Hepatocyte (in vitro differentiated cells): ENCODE results near the gene LRRC31. TPM values are rescaled to one million over a fixed set of nuclear protein-coding genes. Genes with fewer than 3 reads are reported as not detected.

Source experiments
- DNase-seq: peaks from one replicate; pipeline ENCODE4 v3.0.0-alpha.2; 2016; ENCODE audit warnings: low spot score
- H2AFZ ChIP-seq: fragments of 200-600 bp; sonication (generic); 2 replicates; pipeline ENCODE4 v1.6.0; 2016; ENCODE audit warnings: antibody characterized with exemption, mild to moderate bottlenecking
- H3K27ac ChIP-seq: fragments of 200-600 bp; sonication (generic); 2 replicates; pipeline ENCODE4 v1.5.1; 2016; ENCODE audit warnings: mild to moderate bottlenecking
- H3K27me3 ChIP-seq: fragments of 200-600 bp; sonication (generic); 2 replicates; pipeline ENCODE4 v1.6.1; 2016
- H3K36me3 ChIP-seq: fragments of 200-600 bp; sonication (generic); replicated peaks from 2 replicates; pipeline ENCODE4 v1.5.1; 2016; ENCODE audit warnings: low read depth; ENCODE audit not compliant: insufficient read depth
- H3K4me1 ChIP-seq: fragments of 200-600 bp; sonication (generic); 2 replicates; pipeline ENCODE4 v1.5.1; 2016; ENCODE audit warnings: mild to moderate bottlenecking, moderate library complexity; ENCODE audit not compliant: insufficient read depth
- H3K4me2 ChIP-seq: fragments of 200-600 bp; sonication (generic); 2 replicates; pipeline ENCODE4 v1.6.0; 2016
- H3K4me3 ChIP-seq: fragments of 200-600 bp; sonication (generic); 2 replicates; pipeline ENCODE4 v1.5.1; 2016; ENCODE audit warnings: mild to moderate bottlenecking
- H3K79me2 ChIP-seq: fragments of 200-600 bp; sonication (generic); 2 replicates; pipeline ENCODE4 v1.6.0; 2017; ENCODE audit warnings: mild to moderate bottlenecking
- H3K9me2 ChIP-seq: fragments of 200-600 bp; sonication (generic); replicated peaks from 2 replicates; pipeline ENCODE4 v1.6.0; 2017; ENCODE audit warnings: mild to moderate bottlenecking; ENCODE audit not compliant: insufficient read depth
- H3K9me3 ChIP-seq: fragments of 200-600 bp; sonication (generic); 2 replicates; pipeline ENCODE4 v1.5.1; 2016; ENCODE audit warnings: low read depth, mild to moderate bottlenecking
- H4K20me1 ChIP-seq: fragments of 200-600 bp; sonication (generic); 2 replicates; pipeline ENCODE4 v1.6.0; 2016; ENCODE audit warnings: mild to moderate bottlenecking; ENCODE audit not compliant: insufficient read depth, poor library complexity, severe bottlenecking
- EZH2 ChIP-seq: fragments of 200-600 bp; sonication (generic); IDR thresholded peaks from 2 replicates; pipeline ENCODE4 v1.6.1; 2016; ENCODE audit warnings: antibody characterized with exemption, mild to moderate bottlenecking, borderline replicate concordance
- EZH2phosphoT487 ChIP-seq: fragments of 200-600 bp; sonication (generic); IDR thresholded peaks from one replicate; pipeline ENCODE4 v1.6.1; 2018; ENCODE audit warnings: antibody characterized with exemption, mild to moderate bottlenecking, low read depth, moderate library complexity; ENCODE audit not compliant: unreplicated experiment, severe bottlenecking
- WGBS: methylation state at CpG from one replicate; pipeline ENCODE4 v1.1.6; 2016; ENCODE audit warnings: low lambda C conversion rate; ENCODE audit errors: missing lambda C conversion rate; 5-methylcytosine and 5-hydroxymethylcytosine counted together
- polyA plus RNA-seq: library from polyadenylated mRNA; unstranded; fragments of >200 nt; fragmentation: Nextera tagmentation; extraction: Ambion mirVana; gene quantifications from 2 replicates; pipeline ENCODE4 v1.2.1, GENCODE V29; 2016
- total RNA-seq: library from RNA; depleted of rRNA; stranded (reverse); fragments of >200 nt; gene quantifications from 2 replicates; pipeline ENCODE4 v1.2.3, GENCODE V29; 2014
- TF ChIP-seq, protein P1 (sequence below): fragments of 200-600 bp; sonication (generic); IDR thresholded peaks from 2 replicates; pipeline ENCODE4 v1.5.1; 2016; ENCODE audit warnings: antibody characterized with exemption, mild to moderate bottlenecking; ENCODE audit not compliant: poor library complexity

Gene LRRC31
- total and polyA plus RNA-seq, 2 experiments from 2014 or later, result 1.4 to 6.1 TPM

GRCh38 chr3:169855514-169855913, 14.2 kb downstream of the LRRC31 start:
- no peak overlapping the region for H3K27ac ChIP-seq
- 93% methylated on average over 3 of the region's 3 CpGs for WGBS
- TF ChIP-seq, protein P1, sequence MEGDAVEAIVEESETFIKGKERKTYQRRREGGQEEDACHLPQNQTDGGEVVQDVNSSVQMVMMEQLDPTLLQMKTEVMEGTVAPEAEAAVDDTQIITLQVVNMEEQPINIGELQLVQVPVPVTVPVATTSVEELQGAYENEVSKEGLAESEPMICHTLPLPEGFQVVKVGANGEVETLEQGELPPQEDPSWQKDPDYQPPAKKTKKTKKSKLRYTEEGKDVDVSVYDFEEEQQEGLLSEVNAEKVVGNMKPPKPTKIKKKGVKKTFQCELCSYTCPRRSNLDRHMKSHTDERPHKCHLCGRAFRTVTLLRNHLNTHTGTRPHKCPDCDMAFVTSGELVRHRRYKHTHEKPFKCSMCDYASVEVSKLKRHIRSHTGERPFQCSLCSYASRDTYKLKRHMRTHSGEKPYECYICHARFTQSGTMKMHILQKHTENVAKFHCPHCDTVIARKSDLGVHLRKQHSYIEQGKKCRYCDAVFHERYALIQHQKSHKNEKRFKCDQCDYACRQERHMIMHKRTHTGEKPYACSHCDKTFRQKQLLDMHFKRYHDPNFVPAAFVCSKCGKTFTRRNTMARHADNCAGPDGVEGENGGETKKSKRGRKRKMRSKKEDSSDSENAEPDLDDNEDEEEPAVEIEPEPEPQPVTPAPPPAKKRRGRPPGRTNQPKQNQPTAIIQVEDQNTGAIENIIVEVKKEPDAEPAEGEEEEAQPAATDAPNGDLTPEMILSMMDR, result no peak
- TF ChIP-seq EZH2 (no peak), EZH2phosphoT487 (no peak)
- H3K79me2 ChIP-seq, result no peaks in the 10 kb centered on the region
- H3K4me1 ChIP-seq, result no peaks in the 10 kb centered on the region
- H3K36me3 ChIP-seq, result no peaks in the 10 kb centered on the region
- H3K9me3 ChIP-seq, result no peaks in the 10 kb centered on the region
- DNase-seq, result no peak
- no peak overlapping the region for H3K4me2 ChIP-seq
- H2AFZ ChIP-seq, result no peak overlapping the region
- no peaks in the 10 kb centered on the region for H3K9me2 ChIP-seq
- no peak overlapping the region for H3K4me3 ChIP-seq
- no peaks in the 10 kb centered on the region for H3K27me3 ChIP-seq
- no peaks in the 10 kb centered on the region for H4K20me1 ChIP-seq

DNA sequence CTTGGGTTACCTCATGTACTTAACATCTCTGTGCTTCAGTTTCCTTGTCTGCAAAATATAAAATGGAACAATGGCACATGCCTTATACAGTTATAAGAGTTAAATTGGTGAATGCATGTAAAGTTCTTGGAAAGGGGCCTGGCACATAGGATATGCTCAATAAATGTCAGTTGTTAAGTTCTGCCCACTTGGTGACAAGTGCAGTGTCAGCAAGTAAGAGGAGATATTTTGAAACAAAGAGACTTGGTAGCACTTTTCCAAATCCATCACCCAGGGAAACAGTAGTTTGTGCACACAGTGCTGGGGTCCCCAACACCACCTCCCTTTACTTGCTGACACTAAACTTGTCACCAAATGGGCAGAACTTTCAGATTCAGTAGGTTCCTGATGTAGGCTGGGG, 19.1 kb downstream of the LRRC31 start:
- H3K27ac ChIP-seq, result no peak overlapping the region
- no peak overlapping the region for H3K4me3 ChIP-seq
- TF ChIP-seq EZH2phosphoT487, result no peak
- TF ChIP-seq EZH2, result no peak
- TF ChIP-seq, protein P1, result no peak
- H3K27me3 ChIP-seq, result no peaks in the 10 kb centered on the region
- H3K4me1 ChIP-seq, result no peaks in the 10 kb centered on the region
- no peaks in the 10 kb centered on the region for H4K20me1 ChIP-seq
- no peak overlapping the region for H3K4me2 ChIP-seq
- H3K36me3 ChIP-seq, result no peaks in the 10 kb centered on the region
- H3K79me2 ChIP-seq, result no peaks in the 10 kb centered on the region
- no peak for DNase-seq
- no peaks in the 10 kb centered on the region for H3K9me3 ChIP-seq
- no peak overlapping the region for H2AFZ ChIP-seq
- H3K9me2 ChIP-seq, result no peaks in the 10 kb centered on the region

GRCh38 chr3:169848741-169849140, 21.0 kb downstream of the LRRC31 start:
- no peaks in the 10 kb centered on the region for H4K20me1 ChIP-seq
- no peak for DNase-seq

More at GRCh38 chr3:169848741-169849140, 21.0 kb downstream of the LRRC31 start:
- H3K79me2 ChIP-seq, result no peaks in the 10 kb centered on the region
- no peaks in the 10 kb centered on the region for H3K27me3 ChIP-seq
- H2AFZ ChIP-seq, result no peak overlapping the region
- H3K27ac ChIP-seq, result no peak overlapping the region
- 97% methylated on average over 3 of the region's 3 CpGs for WGBS
- no peak overlapping the region for H3K4me3 ChIP-seq
- H3K4me1 ChIP-seq, result no peaks in the 10 kb centered on the region
- TF ChIP-seq EZH2, result no peak
- TF ChIP-seq, protein P1, result no peak
- no peak for TF ChIP-seq EZH2phosphoT487
- no peaks in the 10 kb centered on the region for H3K9me3 ChIP-seq
- no peak overlapping the region for H3K4me2 ChIP-seq
- H3K36me3 ChIP-seq, result no peaks in the 10 kb centered on the region
- no peaks in the 10 kb centered on the region for H3K9me2 ChIP-seq
